ENCODE measurements around the gene PRR36.

PRR36 gene

DNA sequence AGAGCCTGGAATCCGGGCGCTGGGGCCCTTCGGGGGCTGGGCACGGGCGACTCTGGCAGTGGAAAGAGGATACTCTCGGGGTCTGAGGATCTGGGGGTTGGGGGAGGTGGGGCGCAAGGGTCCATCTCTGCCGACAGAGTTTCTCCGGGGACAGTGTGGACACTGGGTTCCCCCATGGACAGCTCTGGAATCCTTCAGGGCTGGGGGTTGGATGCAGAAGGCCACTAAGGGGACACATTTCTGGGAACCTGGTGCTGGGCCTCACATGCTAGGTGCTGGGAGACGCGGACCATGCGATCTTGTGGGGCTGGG is 42.7 kb upstream of the PRR36 start:
- peaks cover 3% of the 10 kb centered on the region; the same call in 1 of the 2 replicates for H3K4me1 ChIP-seq (ENCODE audit: insufficient read depth, low read length)

DNA sequence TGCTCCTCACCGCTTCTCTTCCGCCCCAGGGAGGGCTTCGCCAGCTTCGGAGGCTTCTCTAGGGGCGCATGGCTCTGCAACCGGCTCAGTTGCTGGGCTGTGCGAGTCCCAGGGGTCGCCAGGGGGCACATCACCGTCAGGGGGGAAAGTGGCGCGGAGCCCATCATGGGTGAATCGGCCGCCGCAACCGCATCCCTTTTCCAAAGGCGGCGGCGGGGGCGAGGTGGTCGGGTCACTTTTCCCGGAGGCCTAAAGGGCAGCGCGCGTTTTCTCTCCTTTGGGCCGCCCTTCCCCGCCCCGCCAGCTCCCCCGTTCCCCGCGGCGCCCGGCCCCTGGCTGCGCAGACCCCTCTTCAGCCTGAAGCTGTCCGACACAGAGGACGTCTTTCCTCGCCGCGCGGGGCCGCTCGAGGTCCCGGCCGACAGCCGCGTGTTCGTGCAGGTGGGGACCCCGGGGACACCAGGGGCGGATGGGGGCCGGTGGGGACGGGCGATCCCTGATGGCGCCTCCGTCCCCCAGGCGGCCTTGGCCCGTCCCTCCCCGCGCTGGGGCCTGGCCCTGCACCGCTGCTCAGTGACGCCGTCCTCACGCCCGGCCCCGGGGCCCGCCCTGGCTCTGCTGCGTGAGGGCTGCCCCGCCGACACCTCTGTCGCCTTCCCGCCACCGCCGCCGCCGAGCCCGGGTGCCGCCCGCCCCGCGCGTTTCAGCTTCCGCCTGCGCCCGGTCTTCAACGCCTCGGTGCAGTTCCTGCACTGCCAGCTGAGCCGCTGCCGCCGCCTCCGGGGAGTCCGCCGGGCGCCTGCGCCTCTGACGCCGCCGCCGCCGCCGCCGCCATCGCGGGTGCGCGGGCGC is 42.1 kb upstream of the PRR36 start:
- peaks cover under 1% of the 10 kb centered on the region; the same call in 1 of the 2 replicates for H3K4me1 ChIP-seq (ENCODE audit: insufficient read depth, low read length)
- no peaks in the 10 kb centered on the region for H3K36me3 ChIP-seq (ENCODE audit: insufficient read depth, low read length)
- peak overlapping the region; percentile 63 for H3K9ac ChIP-seq (ENCODE audit: low read depth, low read length)
- no peaks in the 10 kb centered on the region for H3K9me3 ChIP-seq (ENCODE audit: control insufficient read depth, insufficient read depth, low read length)

More for the DNA sequence above, 42.7 kb upstream of the PRR36 start:
- Histone ChIP-seq H3K36me3 (ENCODE audit: insufficient read depth, low read length) (no peaks in the 10 kb centered on the region), H3K9me3 (ENCODE audit: control insufficient read depth, insufficient read depth, low read length) (no peaks in the 10 kb centered on the region), H3K9ac (ENCODE audit: low read depth, low read length) (peak overlapping the region; percentile 63; the same call in 1 of the 2 replicates)

DNA sequence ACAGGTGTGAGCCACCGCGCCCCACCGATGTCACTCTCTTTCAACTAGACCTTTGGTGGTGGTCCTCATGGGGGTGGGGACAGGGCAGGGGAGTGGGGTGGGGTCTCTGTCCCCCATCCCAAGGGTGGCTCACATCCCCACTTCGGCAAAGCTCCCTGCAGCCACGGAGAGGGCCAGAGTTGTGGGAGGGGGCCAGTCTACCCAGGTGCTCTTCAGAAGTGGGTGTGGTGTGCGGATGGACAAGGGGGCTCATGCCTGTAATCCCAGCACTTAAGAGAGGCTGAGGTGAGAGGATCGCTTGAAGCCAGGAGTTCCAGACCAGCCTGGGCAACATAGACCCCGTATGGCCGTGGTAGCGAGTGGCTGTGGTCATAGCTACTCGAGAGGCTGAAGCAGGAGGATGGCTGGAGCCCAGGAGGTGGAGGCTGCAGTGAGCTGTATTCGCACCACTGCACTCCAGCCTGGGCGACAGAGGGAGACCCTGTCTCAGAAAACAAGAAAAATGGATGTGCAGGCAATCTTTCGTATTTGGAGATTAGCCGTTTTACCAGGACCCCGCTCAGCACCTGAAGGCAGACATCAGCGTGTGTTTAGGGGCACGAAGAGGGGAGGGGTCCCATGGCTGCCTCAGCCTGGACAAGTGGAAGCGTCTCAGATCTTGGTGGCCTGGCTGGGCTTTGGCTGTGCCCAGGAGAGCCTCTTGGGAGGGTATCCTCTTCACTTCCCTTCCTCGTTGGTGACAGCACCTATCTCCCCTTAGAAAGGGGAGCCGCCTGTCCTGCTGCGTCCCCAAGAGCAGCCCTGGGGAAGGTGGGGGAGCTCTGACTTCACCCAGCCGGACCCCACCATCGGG is 41.3 kb upstream of the PRR36 start:
- peak overlapping the region; percentile 63 for H3K9ac ChIP-seq (ENCODE audit: low read depth, low read length)
- no peaks in the 10 kb centered on the region; the same call in 1 of the 2 replicates for H3K4me1 ChIP-seq (ENCODE audit: insufficient read depth, low read length)
- H3K36me3 ChIP-seq (ENCODE audit: insufficient read depth, low read length), result no peaks in the 10 kb centered on the region
- H3K9me3 ChIP-seq (ENCODE audit: control insufficient read depth, insufficient read depth, low read length), result no peaks in the 10 kb centered on the region

DNA sequence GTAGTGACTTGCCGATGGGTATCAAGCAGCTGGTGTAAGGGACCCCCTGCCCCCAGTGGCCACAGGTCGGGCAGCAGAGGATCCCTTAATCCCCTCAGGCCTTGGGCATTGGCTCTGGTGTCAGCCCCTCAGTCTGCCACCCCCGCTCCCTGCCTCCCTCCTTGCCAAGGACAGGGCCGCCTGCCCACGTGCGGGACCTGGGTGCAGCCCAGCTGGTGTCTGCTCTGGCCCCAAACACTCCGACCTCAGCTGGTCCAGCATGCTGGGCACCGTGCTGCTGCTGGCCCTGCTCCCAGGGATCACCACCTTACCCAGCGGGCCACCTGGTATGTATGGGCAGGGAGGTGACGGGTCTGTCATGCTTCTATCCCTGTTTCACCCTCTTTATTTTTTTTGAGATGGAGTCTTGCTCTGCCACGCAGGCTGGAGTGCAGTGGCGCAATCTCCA is 40.4 kb upstream of the PRR36 start, which contains the start of gene TGFBR3L:
Gene TGFBR3L, plus strand, starts transcription at position 233 of the 448 bp plus-strand sequence.
- Histone ChIP-seq H3K9me3 (ENCODE audit: control insufficient read depth, insufficient read depth, low read length) (no peaks in the 10 kb centered on the region), H3K4me1 (ENCODE audit: insufficient read depth, low read length) (no peaks in the 10 kb centered on the region; the same call in 1 of the 2 replicates), H3K36me3 (ENCODE audit: insufficient read depth, low read length) (no peaks in the 10 kb centered on the region), H3K9ac (ENCODE audit: low read depth, low read length) (no peak within 1 kb of the TSS)

DNA sequence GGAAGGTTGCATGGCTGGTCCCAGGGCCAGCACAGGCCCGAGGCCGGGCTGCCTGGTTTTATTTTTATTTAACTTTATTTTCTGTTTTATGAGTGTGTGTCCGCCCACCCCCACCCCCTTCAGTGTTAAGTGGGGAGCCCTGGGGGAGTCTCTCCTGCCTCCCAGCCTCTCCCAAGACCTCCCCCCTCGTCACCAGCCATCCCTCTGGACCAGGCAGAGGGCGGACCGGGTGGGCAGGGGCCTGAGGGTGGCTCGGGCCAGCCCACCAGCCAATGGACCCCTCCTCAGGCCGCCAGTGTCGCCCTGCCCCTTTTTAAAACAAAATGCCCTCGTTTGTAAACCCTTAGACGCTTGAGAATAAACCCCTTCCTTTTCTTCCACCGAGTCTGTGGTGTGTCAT is 39.9 kb upstream of the PRR36 start:
- Histone ChIP-seq H3K4me1 (ENCODE audit: insufficient read depth, low read length) (no peaks in the 10 kb centered on the region; the same call in 1 of the 2 replicates), H3K36me3 (ENCODE audit: insufficient read depth, low read length) (no peaks in the 10 kb centered on the region), H3K9ac (ENCODE audit: low read depth, low read length) (no peak overlapping the region), H3K9me3 (ENCODE audit: control insufficient read depth, insufficient read depth, low read length) (no peaks in the 10 kb centered on the region)

DNA sequence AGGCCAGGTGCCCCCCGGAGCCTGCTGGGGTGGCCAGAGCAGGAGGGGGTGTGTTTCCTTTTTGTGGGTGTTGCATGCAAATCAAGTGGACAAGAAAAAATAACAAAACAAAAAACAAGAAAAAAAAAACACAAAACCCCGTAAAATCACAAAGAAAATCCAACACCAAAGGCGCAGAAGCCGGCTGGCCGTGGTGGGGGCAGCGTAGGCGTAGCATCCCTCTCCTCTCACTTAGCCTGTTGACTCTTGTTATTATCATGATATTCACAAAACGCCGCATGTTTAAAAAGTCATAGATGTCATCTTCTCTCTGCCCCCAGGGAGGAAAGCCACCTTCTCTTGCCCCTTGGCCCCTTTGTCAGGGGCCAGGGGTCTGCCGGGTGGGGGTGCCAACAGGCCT is 39.5 kb upstream of the PRR36 start:
- Histone ChIP-seq H3K9me3 (ENCODE audit: control insufficient read depth, insufficient read depth, low read length) (no peaks in the 10 kb centered on the region), H3K36me3 (ENCODE audit: insufficient read depth, low read length) (no peaks in the 10 kb centered on the region), H3K4me1 (ENCODE audit: insufficient read depth, low read length) (no peaks in the 10 kb centered on the region; the same call in 1 of the 2 replicates), H3K9ac (ENCODE audit: low read depth, low read length) (no peak overlapping the region)

DNA sequence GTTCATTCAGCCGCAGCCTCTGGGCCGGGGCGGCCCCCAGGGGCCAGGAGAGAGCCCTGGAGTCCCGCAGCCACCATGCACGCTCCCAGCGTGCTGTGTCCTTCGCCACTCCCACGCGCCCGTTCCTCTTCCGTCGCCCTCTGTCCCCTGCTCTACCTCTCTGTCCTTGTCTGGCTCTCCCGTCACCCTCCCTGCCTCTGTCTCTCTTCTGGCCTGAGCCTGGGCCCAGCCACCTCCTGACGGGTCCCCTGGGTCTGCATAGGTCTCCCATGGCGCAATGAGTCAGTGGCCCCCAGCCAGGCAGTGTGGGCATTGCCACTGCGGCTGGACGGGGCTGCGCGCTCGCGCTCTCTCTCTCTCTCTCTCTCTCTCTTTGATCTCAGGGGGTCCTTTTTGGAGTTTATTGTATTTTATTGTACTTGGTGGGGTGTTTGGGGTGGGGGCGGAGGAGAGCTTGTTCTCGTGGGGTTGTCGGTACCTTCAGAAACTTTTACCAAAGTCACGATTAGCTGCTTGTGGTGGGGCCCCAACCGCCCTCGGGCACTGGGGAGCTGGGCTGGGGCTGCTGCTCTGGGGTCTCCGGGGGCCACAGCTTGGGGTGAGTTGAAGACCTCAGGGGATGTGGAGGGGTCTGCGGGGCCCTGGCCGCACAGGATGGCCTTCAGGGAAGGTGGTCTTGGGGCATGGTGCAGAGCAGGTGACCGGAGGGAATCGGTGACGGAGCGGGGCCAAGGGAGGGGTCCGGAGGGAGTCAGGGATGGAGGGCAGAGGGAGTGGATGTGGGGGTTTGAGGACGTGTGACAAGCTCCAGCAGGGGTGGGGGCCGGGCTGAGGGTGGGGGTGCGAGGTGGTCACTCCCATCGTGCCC is 38.7 kb upstream of the PRR36 start:
- Histone ChIP-seq H3K9me3 (ENCODE audit: control insufficient read depth, insufficient read depth, low read length) (no peaks in the 10 kb centered on the region), H3K36me3 (ENCODE audit: insufficient read depth, low read length) (no peaks in the 10 kb centered on the region), H3K4me1 (ENCODE audit: insufficient read depth, low read length) (no peaks in the 10 kb centered on the region; the same call in 1 of the 2 replicates), H3K9ac (ENCODE audit: low read depth, low read length) (no peak overlapping the region)

DNA sequence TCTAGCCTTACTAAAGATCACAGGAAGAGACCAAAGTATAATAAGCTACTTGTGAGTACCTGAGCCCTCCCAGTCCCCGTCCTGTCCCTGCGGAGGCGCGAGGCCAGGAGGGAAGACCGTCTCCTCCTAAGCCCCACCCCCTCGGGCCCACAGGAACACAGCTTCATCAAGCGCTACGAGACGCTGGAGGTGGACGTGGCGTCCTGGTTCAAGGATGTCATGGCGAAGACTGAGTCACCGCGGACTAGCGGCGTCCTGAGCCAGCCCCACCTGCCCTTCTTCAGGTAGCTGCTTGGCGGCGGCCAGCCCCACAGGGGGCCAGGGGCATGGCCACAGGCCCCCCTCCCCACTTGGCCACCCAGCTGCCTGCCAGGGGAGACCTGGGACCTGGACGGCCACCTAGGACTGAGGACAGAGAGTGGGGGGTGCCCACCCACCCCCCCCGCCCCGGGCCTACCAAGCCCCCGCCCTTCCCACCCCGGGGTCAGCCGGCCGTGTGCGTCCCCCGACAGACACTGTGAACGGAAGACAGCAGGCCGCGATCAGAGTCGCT is 38.0 kb upstream of the PRR36 start:
- no peak overlapping the region for H3K9ac ChIP-seq (ENCODE audit: low read depth, low read length)
- H3K4me1 ChIP-seq (ENCODE audit: insufficient read depth, low read length), result no peaks in the 10 kb centered on the region; the same call in 1 of the 2 replicates
- H3K9me3 ChIP-seq (ENCODE audit: control insufficient read depth, insufficient read depth, low read length), result no peaks in the 10 kb centered on the region
- H3K36me3 ChIP-seq (ENCODE audit: insufficient read depth, low read length), result no peaks in the 10 kb centered on the region; the same call in 1 of the 2 replicates

DNA sequence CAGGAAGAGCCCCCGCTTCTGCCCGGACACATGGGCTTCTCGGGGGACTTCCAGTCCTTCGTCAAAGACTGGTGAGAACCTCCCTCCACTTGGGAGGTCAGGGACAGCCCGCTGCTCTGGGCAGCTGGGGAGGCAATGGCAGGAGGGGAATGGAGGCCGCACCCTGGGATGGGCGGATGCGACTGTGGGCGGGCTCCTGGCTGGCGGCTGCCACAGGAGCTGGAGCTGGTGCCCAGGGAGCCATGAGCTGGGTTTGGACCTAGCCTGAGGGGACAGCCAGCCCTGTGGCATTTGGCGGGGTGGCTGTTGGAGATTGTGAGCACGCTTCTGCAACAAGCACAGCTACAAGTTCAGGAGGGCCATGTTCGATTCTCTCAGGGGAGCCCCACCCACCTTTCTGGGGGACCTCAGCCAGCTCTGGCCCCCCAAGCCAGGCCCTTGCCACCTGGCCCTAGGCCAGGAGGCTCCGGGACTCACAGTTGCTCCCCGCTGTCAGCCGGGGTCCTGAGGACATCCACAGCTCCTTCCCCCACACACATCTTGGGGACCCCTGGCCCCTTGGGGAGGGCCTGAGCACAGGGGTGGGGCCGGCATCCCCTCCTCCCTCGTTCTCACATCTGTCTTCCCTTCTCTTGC is 37.4 kb upstream of the PRR36 start:
- Histone ChIP-seq H3K36me3 (ENCODE audit: insufficient read depth, low read length) (no peaks in the 10 kb centered on the region; the same call in 1 of the 2 replicates), H3K9ac (ENCODE audit: low read depth, low read length) (no peak overlapping the region), H3K9me3 (ENCODE audit: control insufficient read depth, insufficient read depth, low read length) (no peaks in the 10 kb centered on the region), H3K4me1 (ENCODE audit: insufficient read depth, low read length) (no peaks in the 10 kb centered on the region; the same call in 1 of the 2 replicates)

DNA sequence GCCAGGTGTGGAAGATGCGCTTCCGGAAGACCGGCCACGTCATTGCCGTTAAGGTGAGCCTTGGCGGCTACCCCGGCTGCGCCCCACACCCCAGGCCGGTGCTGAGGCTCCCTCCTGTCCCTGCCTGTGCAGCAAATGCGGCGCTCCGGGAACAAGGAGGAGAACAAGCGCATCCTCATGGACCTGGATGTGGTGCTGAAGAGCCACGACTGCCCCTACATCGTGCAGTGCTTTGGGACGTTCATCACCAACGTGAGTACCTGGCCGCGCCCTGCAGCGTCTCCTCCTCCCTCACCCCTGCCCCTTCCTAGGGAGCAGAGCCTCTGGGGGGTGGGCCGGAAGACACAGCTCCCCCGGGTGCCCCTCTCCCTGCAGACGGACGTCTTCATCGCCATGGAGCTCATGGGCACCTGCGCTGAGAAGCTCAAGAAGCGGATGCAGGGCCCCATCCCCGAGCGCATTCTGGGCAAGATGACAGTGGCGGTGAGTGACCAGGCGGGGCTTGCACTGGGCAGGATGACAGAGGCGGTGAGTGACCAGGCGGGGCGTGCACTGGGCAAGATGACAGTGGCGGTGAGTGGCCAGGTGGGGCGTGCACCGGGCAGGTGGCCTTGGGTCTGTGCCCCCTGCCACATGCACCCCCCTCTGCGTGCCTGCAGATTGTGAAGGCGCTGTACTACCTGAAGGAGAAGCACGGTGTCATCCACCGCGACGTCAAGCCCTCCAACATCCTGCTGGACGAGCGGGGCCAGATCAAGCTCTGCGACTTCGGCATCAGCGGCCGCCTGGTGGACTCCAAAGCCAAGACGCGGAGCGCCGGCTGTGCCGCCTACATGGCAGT is 36.4 kb upstream of the PRR36 start:
- H3K36me3 ChIP-seq (ENCODE audit: insufficient read depth, low read length), result no peaks in the 10 kb centered on the region; the same call in 1 of the 2 replicates
- no peak overlapping the region for H3K9ac ChIP-seq (ENCODE audit: low read depth, low read length)
- no peaks in the 10 kb centered on the region for H3K9me3 ChIP-seq (ENCODE audit: control insufficient read depth, insufficient read depth, low read length)
- H3K4me1 ChIP-seq (ENCODE audit: insufficient read depth, low read length), result no peaks in the 10 kb centered on the region; the same call in 1 of the 2 replicates

DNA sequence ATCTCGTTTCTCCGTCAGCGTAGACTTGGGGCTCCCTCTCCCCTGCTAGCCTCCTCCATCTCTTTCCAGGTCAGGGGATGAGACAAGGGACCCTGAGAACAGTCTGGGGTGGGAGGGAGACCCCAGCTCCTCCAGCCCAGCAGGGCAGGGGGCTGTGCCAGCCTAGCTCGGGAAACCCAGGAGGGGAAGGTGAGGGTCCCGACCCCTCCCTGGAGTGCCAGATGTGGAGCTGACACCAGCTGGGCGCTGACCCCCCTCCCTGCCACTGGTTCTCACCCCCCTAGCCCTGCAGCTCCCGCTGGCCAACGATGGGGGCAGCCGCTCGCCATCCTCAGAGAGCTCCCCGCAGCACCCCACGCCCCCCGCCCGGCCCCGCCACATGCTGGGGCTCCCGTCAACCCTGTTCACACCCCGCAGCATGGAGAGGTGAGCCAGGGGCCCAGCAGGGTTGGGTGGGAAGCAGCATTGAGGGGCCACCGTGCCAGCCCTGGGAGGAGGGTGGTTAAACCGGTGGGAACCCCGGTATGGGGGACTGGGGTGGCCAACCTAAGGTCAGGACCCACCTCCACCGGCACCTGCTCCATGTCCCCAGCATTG is 35.4 kb upstream of the PRR36 start:
- Histone ChIP-seq H3K4me1 (ENCODE audit: insufficient read depth, low read length) (no peaks in the 10 kb centered on the region; the same call in 1 of the 2 replicates), H3K9me3 (ENCODE audit: control insufficient read depth, insufficient read depth, low read length) (no peaks in the 10 kb centered on the region), H3K9ac (ENCODE audit: low read depth, low read length) (no peak overlapping the region), H3K36me3 (ENCODE audit: insufficient read depth, low read length) (no peaks in the 10 kb centered on the region; the same call in 1 of the 2 replicates)

DNA sequence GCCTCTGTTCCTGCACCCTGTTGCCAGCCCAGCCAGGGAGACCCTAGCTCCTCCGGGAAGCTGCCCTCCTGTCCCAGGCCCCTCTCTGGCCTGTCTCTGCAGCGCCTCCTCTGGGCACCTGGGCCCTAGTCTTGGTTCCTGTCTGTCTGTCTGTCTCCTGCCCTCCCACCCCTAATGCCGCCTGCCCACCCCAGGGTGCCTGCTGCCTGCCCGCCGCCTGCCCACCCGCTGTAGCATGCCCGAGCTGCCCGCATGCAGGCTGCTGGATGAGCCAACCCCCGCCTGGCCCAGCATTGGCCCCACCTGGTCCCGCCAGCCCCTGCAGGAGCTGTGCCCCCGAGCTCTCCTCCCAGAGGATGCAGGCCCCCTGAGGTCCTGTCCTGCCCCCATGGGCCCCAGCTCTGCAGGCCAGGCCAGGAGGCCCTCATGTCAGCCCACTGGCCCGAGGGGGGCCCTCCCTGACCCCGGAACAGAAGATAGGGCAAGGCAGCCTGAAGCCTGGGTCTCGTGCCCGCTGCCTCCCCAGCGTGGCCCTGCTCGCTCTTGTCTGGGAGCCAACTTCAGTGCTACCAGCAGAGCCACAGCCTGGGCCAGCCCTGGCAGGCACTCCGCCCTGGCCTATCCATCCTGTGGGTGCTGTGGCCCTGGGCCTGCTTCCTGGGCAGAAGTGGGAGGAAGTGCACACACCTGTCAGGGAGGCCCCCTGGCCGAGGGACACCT is 34.7 kb upstream of the PRR36 start:
- Histone ChIP-seq H3K36me3 (ENCODE audit: insufficient read depth, low read length) (no peaks in the 10 kb centered on the region; the same call in 1 of the 2 replicates), H3K9ac (ENCODE audit: low read depth, low read length) (no peak overlapping the region), H3K9me3 (ENCODE audit: control insufficient read depth, insufficient read depth, low read length) (no peaks in the 10 kb centered on the region), H3K4me1 (ENCODE audit: insufficient read depth, low read length) (no peaks in the 10 kb centered on the region; the same call in 1 of the 2 replicates)
